OCI-LY1 (cell line): ENCODE measurements around the gene WDR5.
A peak's percentile ranks its signal among the peaks of the same experiment; 100 is the strongest.

ENCODE experiments used
- H2AFZ ChIP-seq: fragments of 200-600 bp; sonication (generic), shearing (Covaris generic); 2 replicates; pipeline ENCODE4 v1.6.0; 2014; ENCODE audit warnings: antibody characterized with exemption, mild to moderate bottlenecking, low read length
- H3F3A ChIP-seq: fragments of 200-600 bp; sonication (generic), shearing (Covaris generic); 2 replicates; pipeline ENCODE4 v1.6.0; 2014; ENCODE audit warnings: mild to moderate bottlenecking, antibody characterized with exemption, low read length, moderate library complexity; ENCODE audit not compliant: insufficient read depth
- H3K27ac ChIP-seq: fragments of 200-600 bp; sonication (generic); 2 replicates; pipeline ENCODE4 v1.5.1; 2014; ENCODE audit warnings: low read length, mixed run types, mild to moderate bottlenecking, low read depth; ENCODE audit not compliant: poor library complexity, severe bottlenecking
- H3K27me3 ChIP-seq: fragments of 200-600 bp; sonication (generic); 2 replicates; pipeline ENCODE4 v1.6.0; 2014; ENCODE audit warnings: antibody characterized with exemption, mild to moderate bottlenecking, low read length, moderate library complexity; ENCODE audit not compliant: insufficient read depth
- H3K36me3 ChIP-seq: fragments of 200-600 bp; sonication (generic); 2 replicates; pipeline ENCODE4 v1.6.1; 2014; ENCODE audit warnings: mild to moderate bottlenecking, antibody characterized with exemption, low read length, moderate library complexity, mixed read lengths; ENCODE audit not compliant: insufficient read depth
- H3K4me1 ChIP-seq: fragments of 200-600 bp; sonication (generic); 2 replicates; pipeline ENCODE4 v1.5.1; 2014; ENCODE audit warnings: mild to moderate bottlenecking, low read length, moderate library complexity; ENCODE audit not compliant: insufficient read depth, severe bottlenecking
- H3K4me2 ChIP-seq: fragments of 200-600 bp; sonication (generic), shearing (Covaris generic); 2 replicates; pipeline ENCODE4 v1.6.1; 2014; ENCODE audit warnings: low read length
- H3K4me3 ChIP-seq: fragments of 200-600 bp; sonication (generic); 2 replicates; pipeline ENCODE4 v1.5.1; 2014; ENCODE audit warnings: low read length, low read depth, mild to moderate bottlenecking, mixed read lengths; ENCODE audit not compliant: poor library complexity, severe bottlenecking
- H3K79me2 ChIP-seq: fragments of 200-600 bp; shearing (Covaris generic); 2 replicates; pipeline ENCODE4 v1.6.1; 2016; ENCODE audit warnings: mixed run types, low read length, mixed read lengths; ENCODE audit not compliant: insufficient read depth
- H3K9ac ChIP-seq: fragments of 200-600 bp; sonication (generic), shearing (Covaris generic); 2 replicates; pipeline ENCODE4 v1.6.1; 2014; ENCODE audit warnings: mild to moderate bottlenecking, low read length, mixed read lengths
- H3K9me2 ChIP-seq: fragments of 200-600 bp; sonication (generic), shearing (Covaris generic); 2 replicates; pipeline ENCODE4 v1.6.1; 2014; ENCODE audit warnings: low read depth, mild to moderate bottlenecking, low read length, mixed read lengths
- H3K9me3 ChIP-seq: fragments of 200-600 bp; shearing (Covaris generic); 2 replicates; pipeline ENCODE4 v1.6.1; 2014; ENCODE audit warnings: low read length, mixed read lengths
- H4K20me1 ChIP-seq: fragments of 200-600 bp; sonication (generic), shearing (Covaris generic); 2 replicates; pipeline ENCODE4 v1.6.0; 2016; ENCODE audit warnings: mild to moderate bottlenecking, low read length; ENCODE audit not compliant: insufficient read depth
- EZH2 ChIP-seq: fragments of 200-600 bp; sonication (generic), shearing (Covaris generic); IDR thresholded peaks from 2 replicates; pipeline ENCODE4 v1.8.0; 2017; ENCODE audit warnings: borderline replicate concordance, mixed run types, mild to moderate bottlenecking, antibody characterized with exemption, low read length, moderate library complexity, mixed read lengths
- TF ChIP-seq, protein P1 (sequence below): fragments of 200-600 bp; sonication (generic), shearing (Covaris generic); IDR thresholded peaks from 2 replicates; pipeline ENCODE4 v1.5.1; 2017; ENCODE audit warnings: mild to moderate bottlenecking, antibody characterized with exemption, low read length, moderate library complexity, mixed read lengths

The WDR5 gene

DNA sequence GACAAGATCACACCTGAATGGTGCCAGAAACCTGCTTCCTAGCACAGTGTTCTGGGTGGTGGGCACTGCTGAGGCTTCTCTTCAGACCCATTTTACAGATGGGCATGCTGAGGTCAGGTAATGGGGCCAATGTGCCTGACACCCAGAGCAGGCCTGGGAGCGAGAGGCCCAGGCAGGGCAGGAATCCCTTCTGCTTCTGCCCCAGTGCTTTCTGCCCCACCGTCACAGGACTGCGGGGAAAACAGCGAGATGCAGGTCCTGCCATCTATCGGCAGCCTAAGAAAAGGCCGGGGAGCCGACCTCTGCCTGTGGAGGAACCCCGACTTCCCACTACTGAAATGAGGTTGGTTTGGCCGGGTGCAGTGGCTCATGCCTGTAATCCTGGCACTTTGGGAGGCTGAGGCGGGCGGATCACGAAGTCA is 51.2 kb downstream of the WDR5 start:
- Histone ChIP-seq H3K9me3 (no peaks in the 10 kb centered on the region), H3K4me3 (no peak overlapping the region), H4K20me1 (no peaks in the 10 kb centered on the region), H3K27me3 (no peaks in the 10 kb centered on the region), H3K4me1 (peaks cover 47% of the 10 kb centered on the region), H3K79me2 (no peaks in the 10 kb centered on the region), H3K9me2 (no peaks in the 10 kb centered on the region), H3K4me2 (no peak overlapping the region; the same call in 1 of the 2 replicates), H3K27ac (peak overlapping the region; percentile 97), H3F3A (no peaks in the 10 kb centered on the region), H3K36me3 (no peaks in the 10 kb centered on the region), H2AFZ (no peak overlapping the region), H3K9ac (peak overlapping the region; percentile 32; the same call in 1 of the 2 replicates)
- TF ChIP-seq, protein P1, sequence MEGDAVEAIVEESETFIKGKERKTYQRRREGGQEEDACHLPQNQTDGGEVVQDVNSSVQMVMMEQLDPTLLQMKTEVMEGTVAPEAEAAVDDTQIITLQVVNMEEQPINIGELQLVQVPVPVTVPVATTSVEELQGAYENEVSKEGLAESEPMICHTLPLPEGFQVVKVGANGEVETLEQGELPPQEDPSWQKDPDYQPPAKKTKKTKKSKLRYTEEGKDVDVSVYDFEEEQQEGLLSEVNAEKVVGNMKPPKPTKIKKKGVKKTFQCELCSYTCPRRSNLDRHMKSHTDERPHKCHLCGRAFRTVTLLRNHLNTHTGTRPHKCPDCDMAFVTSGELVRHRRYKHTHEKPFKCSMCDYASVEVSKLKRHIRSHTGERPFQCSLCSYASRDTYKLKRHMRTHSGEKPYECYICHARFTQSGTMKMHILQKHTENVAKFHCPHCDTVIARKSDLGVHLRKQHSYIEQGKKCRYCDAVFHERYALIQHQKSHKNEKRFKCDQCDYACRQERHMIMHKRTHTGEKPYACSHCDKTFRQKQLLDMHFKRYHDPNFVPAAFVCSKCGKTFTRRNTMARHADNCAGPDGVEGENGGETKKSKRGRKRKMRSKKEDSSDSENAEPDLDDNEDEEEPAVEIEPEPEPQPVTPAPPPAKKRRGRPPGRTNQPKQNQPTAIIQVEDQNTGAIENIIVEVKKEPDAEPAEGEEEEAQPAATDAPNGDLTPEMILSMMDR = peak; percentile 53
- TF ChIP-seq EZH2 = no peak

DNA sequence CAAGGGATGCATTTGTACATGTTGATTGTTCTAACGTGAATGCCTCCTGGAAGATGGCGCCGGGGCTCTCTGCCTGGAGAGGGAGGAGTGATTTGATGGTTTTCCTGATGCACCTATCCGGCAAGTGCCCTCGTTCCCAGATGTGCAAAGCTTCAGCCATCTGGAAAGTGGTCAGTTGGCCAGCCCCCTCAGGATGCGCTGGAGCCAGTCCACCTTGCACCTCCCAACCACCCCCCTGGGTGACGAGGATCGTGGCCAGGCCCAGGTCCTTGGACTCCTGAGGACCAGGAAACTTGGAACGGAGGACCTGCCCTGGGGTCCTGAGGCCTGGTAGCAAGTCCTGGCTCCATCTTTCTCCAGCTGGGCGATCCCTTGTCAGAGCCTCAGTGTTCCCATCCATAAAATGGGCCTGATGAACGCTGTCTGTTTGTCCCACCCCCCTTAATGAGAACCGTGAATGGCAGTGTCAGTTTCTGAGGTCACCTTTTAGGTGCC is 52.1 kb downstream of the WDR5 start:
- Histone ChIP-seq H3K9me3 (no peaks in the 10 kb centered on the region), H3F3A (no peaks in the 10 kb centered on the region), H2AFZ (no peak overlapping the region), H3K27ac (peak overlapping the region; percentile 97), H4K20me1 (no peaks in the 10 kb centered on the region), H3K27me3 (no peaks in the 10 kb centered on the region), H3K9ac (no peak overlapping the region; the same call in 1 of the 2 replicates), H3K79me2 (no peaks in the 10 kb centered on the region), H3K4me1 (peaks cover 46% of the 10 kb centered on the region), H3K36me3 (no peaks in the 10 kb centered on the region), H3K4me3 (no peak overlapping the region), H3K9me2 (no peaks in the 10 kb centered on the region), H3K4me2 (no peak overlapping the region)
- TF ChIP-seq EZH2 = no peak
- TF ChIP-seq, protein P1 = no peak

DNA sequence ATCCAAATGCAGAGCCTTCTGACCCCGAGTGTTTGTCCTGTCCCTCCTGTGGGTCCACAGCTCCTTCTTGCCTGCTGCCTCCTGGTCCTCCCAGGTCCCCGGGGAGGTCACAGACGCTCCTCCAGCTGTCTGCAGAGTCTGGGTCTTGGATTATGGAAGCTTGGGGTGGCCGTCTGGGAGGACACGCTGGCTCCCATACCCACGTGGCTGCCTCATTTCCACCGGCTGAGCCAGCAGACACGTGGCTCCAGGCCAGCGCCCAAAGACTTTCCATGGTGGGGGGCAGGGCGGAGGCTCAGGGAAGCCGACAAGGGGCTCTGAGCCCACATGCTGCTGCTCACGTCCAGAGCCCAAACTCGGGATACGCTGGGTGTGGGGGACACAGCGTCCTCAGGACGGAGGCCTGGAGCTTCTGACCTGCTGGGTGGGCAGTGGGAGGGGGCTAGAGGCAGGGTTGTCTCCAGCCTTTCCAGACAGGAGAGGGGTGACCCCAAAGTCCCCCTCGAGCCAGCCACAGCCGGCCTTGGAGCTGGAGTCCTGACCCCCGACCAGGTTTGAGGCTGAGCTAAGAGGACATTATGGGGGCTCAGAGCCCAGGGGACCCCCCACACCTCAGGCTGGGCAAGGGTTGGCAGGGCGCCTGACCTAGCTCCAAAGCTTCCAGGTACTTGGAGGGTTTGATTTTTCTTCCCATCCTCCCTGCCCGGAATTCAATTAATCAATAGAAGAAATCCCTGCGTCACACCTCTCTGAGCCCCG is 52.7 kb downstream of the WDR5 start:
- Histone ChIP-seq H4K20me1 (no peaks in the 10 kb centered on the region), H3K27ac (peak overlapping the region; percentile 97), H3F3A (no peaks in the 10 kb centered on the region), H3K4me3 (no peak overlapping the region), H3K4me1 (peaks cover 53% of the 10 kb centered on the region), H3K9me2 (no peaks in the 10 kb centered on the region), H3K9ac (no peak overlapping the region; the same call in 1 of the 2 replicates), H2AFZ (no peak overlapping the region), H3K9me3 (no peaks in the 10 kb centered on the region), H3K79me2 (no peaks in the 10 kb centered on the region), H3K36me3 (no peaks in the 10 kb centered on the region), H3K27me3 (no peaks in the 10 kb centered on the region), H3K4me2 (no peak overlapping the region)
- no peak for TF ChIP-seq EZH2
- TF ChIP-seq, protein P1 = no peak
